ENCODE data around the gene WDR74. TPM values are rescaled to one million over a fixed set of nuclear protein-coding genes. Genes with fewer than 3 reads are reported as not detected.
A peak's percentile ranks its signal among the peaks of the same experiment; 100 is the strongest.

WDR74 gene
- total RNA-seq, 1 donor from 2014 or later: 53.5 TPM

DNA sequence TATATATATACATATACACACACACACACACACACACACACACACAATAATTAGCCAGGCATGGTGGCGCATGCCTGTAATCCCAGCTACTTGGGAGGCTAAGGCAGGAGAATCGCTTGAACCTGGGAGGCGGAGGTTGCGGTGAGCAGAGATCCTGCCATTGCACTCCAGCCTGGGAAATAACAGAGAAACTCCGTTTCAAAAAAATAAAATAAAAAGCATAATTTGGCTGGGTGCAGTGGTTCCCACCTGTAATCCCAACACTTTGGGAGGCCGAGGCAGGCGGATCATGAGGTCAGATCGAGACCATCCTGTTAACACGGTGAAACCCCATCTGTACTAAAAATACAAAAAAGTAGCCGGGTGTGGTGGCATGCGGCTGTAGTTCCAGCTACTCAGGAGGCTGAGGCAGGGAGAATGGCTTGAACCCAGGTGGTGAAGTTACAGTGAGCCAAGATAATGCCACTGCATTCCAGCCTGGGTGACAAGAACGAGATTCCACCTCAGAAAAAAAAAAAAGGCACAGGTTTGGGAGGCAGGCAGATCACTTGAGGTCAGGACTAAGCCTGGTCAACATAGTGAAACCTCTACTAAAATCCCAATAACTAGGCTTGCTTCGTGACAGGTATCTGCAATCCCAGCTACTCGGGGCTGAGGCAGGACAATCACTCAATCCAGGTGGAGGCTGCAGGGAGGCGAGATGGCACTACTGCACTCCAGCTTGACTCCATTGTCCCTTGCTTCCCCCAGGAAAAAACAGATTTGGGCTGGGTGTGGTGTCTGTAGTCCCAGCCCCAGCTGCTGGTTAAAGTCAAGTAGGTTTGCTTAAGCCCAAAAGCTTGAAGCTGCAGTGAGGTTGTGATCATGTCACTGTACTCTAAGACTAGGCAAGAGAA, 11.8 kb upstream of the WDR74 start:
- H3K4me3 Mint-ChIP-seq (ENCODE audit: unreplicated experiment): peak overlapping the region; percentile 98

DNA sequence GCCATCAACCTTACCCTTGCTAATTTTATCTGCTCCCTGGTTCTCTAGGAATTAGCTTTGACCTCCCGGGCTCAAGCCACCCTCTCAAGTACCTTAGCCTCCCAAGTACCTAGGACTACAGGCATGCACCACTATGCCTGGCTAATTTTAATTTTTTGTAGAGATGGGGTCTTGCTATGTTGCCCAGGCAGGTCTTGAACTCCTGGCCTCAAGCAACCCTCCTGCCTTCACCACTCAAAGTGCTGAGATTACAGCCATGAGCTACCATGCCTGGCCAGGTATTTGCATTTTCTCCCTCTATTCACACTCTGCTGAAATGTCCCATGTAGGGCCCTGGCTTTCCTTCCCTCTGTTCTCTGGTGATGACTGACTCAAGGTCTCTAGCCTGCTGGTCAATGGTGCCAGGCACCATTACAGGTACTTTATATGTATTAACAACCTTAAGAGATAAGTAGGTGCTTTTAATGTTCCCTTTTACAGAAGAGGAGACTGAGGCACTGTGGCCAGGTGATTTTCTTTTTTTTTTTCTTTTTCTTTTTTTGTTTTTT, 8.5 kb upstream of the WDR74 start:
- no peak overlapping the region for H3K27ac Mint-ChIP-seq (ENCODE audit: unreplicated experiment)
- no peak for FAIRE-seq

More for the DNA sequence above, 11.8 kb upstream of the WDR74 start:
- Mint-ChIP-seq H3K9me3 (ENCODE audit: unreplicated experiment) (no peaks in the 10 kb centered on the region), H3K27me3 (ENCODE audit: low read depth, unreplicated experiment) (no peaks in the 10 kb centered on the region), H3K27ac (ENCODE audit: unreplicated experiment) (peak overlapping the region; percentile 72), H3K36me3 (ENCODE audit: low read depth, unreplicated experiment) (peaks cover 30% of the 10 kb centered on the region), H3K4me1 (ENCODE audit: low read depth, unreplicated experiment) (peaks cover 23% of the 10 kb centered on the region)
- FAIRE-seq (no peak), DNase-seq (ENCODE audit: low read depth) (no peak)
- Histone ChIP-seq H3K27me3 (ENCODE audit: insufficient read depth, low read length) (no peaks in the 10 kb centered on the region), H3K4me1 (ENCODE audit: insufficient read depth, low read length) (peaks cover 13% of the 10 kb centered on the region), H3K9ac (ENCODE audit: low read length) (no peak overlapping the region), H3K79me2 (ENCODE audit: insufficient read depth, low read length) (peaks cover 34% of the 10 kb centered on the region), H3K4me3 (ENCODE audit: insufficient read depth, low read depth, low read length) (no peak overlapping the region), H3K36me3 (ENCODE audit: insufficient read depth, low read length) (peaks cover 35% of the 10 kb centered on the region), H2AFZ (ENCODE audit: low read depth, low read length) (no peak overlapping the region), H3K9me3 (ENCODE audit: insufficient read depth, low read depth, low read length) (no peaks in the 10 kb centered on the region), H3K27ac (ENCODE audit: low read depth, low read length) (no peak overlapping the region), H3K4me2 (ENCODE audit: low read length) (peak overlapping the region; percentile 99), H4K20me1 (ENCODE audit: insufficient read depth, low read length) (peaks cover 46% of the 10 kb centered on the region)
- TF ChIP-seq, protein P1, sequence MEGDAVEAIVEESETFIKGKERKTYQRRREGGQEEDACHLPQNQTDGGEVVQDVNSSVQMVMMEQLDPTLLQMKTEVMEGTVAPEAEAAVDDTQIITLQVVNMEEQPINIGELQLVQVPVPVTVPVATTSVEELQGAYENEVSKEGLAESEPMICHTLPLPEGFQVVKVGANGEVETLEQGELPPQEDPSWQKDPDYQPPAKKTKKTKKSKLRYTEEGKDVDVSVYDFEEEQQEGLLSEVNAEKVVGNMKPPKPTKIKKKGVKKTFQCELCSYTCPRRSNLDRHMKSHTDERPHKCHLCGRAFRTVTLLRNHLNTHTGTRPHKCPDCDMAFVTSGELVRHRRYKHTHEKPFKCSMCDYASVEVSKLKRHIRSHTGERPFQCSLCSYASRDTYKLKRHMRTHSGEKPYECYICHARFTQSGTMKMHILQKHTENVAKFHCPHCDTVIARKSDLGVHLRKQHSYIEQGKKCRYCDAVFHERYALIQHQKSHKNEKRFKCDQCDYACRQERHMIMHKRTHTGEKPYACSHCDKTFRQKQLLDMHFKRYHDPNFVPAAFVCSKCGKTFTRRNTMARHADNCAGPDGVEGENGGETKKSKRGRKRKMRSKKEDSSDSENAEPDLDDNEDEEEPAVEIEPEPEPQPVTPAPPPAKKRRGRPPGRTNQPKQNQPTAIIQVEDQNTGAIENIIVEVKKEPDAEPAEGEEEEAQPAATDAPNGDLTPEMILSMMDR (IDR thresholded peaks at IDR 0.05; ENCODE audit: insufficient read depth, low read depth, low read length): no peak
- TF ChIP-seq EZH2 (IDR thresholded peaks at IDR 0.05; ENCODE audit: insufficient read depth, low read length): no peak

More for the DNA sequence above, 8.5 kb upstream of the WDR74 start:
- no peak overlapping the region for H3K4me3 Mint-ChIP-seq (ENCODE audit: unreplicated experiment)
- H2AFZ ChIP-seq (ENCODE audit: low read depth, low read length): no peak overlapping the region
- H4K20me1 ChIP-seq (ENCODE audit: insufficient read depth, low read length): peaks cover 18% of the 10 kb centered on the region
- H3K9me3 ChIP-seq (ENCODE audit: insufficient read depth, low read depth, low read length): no peaks in the 10 kb centered on the region
- H3K4me2 ChIP-seq (ENCODE audit: low read length): no peak overlapping the region
- DNase-seq (ENCODE audit: low read depth): no peak
- peaks cover 12% of the 10 kb centered on the region for H3K36me3 ChIP-seq (ENCODE audit: insufficient read depth, low read length)
- no peaks in the 10 kb centered on the region for H3K4me1 ChIP-seq (ENCODE audit: insufficient read depth, low read length)
- no peaks in the 10 kb centered on the region for H3K27me3 Mint-ChIP-seq (ENCODE audit: low read depth, unreplicated experiment)
- H3K79me2 ChIP-seq (ENCODE audit: insufficient read depth, low read length): peaks cover 2% of the 10 kb centered on the region
- H3K9ac ChIP-seq (ENCODE audit: low read length): no peak overlapping the region
- no peak for TF ChIP-seq EZH2 (IDR thresholded peaks at IDR 0.05; ENCODE audit: insufficient read depth, low read length)
- TF ChIP-seq, protein P1 (IDR thresholded peaks at IDR 0.05; ENCODE audit: insufficient read depth, low read depth, low read length): no peak
- no peak overlapping the region for H3K27ac ChIP-seq (ENCODE audit: low read depth, low read length)
- H3K36me3 Mint-ChIP-seq (ENCODE audit: low read depth, unreplicated experiment): peaks cover 9% of the 10 kb centered on the region
- H3K4me3 ChIP-seq (ENCODE audit: insufficient read depth, low read depth, low read length): no peak overlapping the region
- H3K9me3 Mint-ChIP-seq (ENCODE audit: unreplicated experiment): no peaks in the 10 kb centered on the region
- H3K4me1 Mint-ChIP-seq (ENCODE audit: low read depth, unreplicated experiment): peaks cover 15% of the 10 kb centered on the region
- H3K27me3 ChIP-seq (ENCODE audit: insufficient read depth, low read length): no peaks in the 10 kb centered on the region

All from astrocyte (in vitro differentiated cells and primary cell).